Measurements from ENCODE around the gene TMEM132D. TPM values are rescaled to one million over a fixed set of nuclear protein-coding genes. Genes with fewer than 3 reads are reported as not detected.

The TMEM132D gene
- total and polyA plus RNA-seq, 2 of the 4 experiments (the other 2 are of a cell fraction): not detected

DNA sequence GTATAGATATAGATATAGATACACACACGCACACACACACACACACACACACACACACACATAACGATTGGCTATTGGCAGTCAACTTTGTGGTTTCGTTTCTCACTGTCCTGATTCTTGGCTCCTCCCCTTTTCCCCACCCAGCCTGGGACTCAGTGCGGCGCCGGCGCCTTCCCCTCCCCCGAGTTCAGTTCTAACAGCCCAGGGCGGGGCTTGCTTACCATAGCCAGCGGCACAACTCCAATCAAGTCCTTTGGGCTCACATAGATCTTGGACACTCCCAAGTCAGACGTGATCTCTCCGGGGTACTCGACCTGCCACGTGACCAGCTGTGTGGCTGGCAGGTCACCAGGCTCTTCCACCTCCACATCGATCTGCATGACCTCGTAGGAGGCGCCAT, 566.4 kb downstream of the TMEM132D start:
- in situ Hi-C loops (cut with MboI; ENCODE audit: low sequenced_read_pairs) (no loop called here), dilution Hi-C loops (cut with HindIII; ENCODE audit: low sequenced_read_pairs, unreplicated experiment) (no loop called here), intact Hi-C loops (cut with micrococcal nuclease) (no loop called here)
- Histone ChIP-seq H4K5ac (ENCODE audit: low read depth, low read length) (no peak overlapping the region), H3K79me1 (ENCODE audit: low read depth in 1 of 2, low read length in 2 of 2) (no peaks in the 10 kb centered on the region), H2BK15ac (ENCODE audit: low read depth, low read length) (no peak overlapping the region), H4K8ac (ENCODE audit: low read depth in 2 of 2, low read length in 2 of 2) (no peak overlapping the region), H2BK5ac (ENCODE audit: low read depth, low read length, poor library complexity, severe bottlenecking) (no peak overlapping the region), H2AK9ac (replicated peaks; ENCODE audit: low read depth, low read length, poor library complexity) (no peak overlapping the region), H3K27ac (ENCODE audit: insufficient read depth, low read length) (no peak overlapping the region), H3K36me3 (ENCODE audit: control insufficient read depth, insufficient read depth, low read length) (no peaks in the 10 kb centered on the region), H2AK5ac (ENCODE audit: low read depth, low read length) (no peak overlapping the region), H3K4me3 (ENCODE audit: insufficient read depth, low read depth, low read length) (no peak overlapping the region), H3K9ac (ENCODE audit: low read depth, low read length) (no peak overlapping the region), H3K4ac (ENCODE audit: low read depth, low read length) (no peak overlapping the region), H3K18ac (ENCODE audit: low read depth, low read length) (no peak overlapping the region), H2AFZ (replicated peaks; ENCODE audit: low read length, poor library complexity) (no peak overlapping the region), H3K14ac (replicated peaks; ENCODE audit: low read depth, low read length) (no peak overlapping the region), H3K27me3 (ENCODE audit: control insufficient read depth, insufficient read depth, low read length) (no peaks in the 10 kb centered on the region), H4K20me1 (ENCODE audit: insufficient read depth, low read length) (no peaks in the 10 kb centered on the region), H3K4me1 (ENCODE audit: control insufficient read depth, insufficient read depth, low read length) (no peaks in the 10 kb centered on the region), H3K9me3 (ENCODE audit: control insufficient read depth, insufficient read depth, low read length) (peaks cover 21% of the 10 kb centered on the region), H2BK120ac (ENCODE audit: low read depth, low read length) (no peak overlapping the region), H2BK20ac (ENCODE audit: low read depth, low read length) (no peak overlapping the region), H3K4me2 (ENCODE audit: low read depth, low read length) (no peak overlapping the region), H4K91ac (ENCODE audit: insufficient read depth, low read depth, low read length) (no peak overlapping the region), H3K23ac (ENCODE audit: low read depth, low read length) (no peak overlapping the region), H3K9me1 (ENCODE audit: insufficient read depth, low read length) (no peaks in the 10 kb centered on the region), H3K56ac (ENCODE audit: extremely low read depth, insufficient read depth, low read length) (no peak overlapping the region)
- ChIA-PET CTCF (no interaction called here), POLR2A (ENCODE audit: unreplicated experiment) (no interaction called here)
- 67% methylated on average over 6 of the region's 17 CpGs; no CpG with 5 or more reads in 1 of the 2 experiments for WGBS, 2 experiments (ENCODE audit: extremely low coverage in 2 of 2, insufficient read length in 1 of 2)
- no TSS peak for BruUV-seq (replicated peaks)
- TF ChIP-seq RFX5 (IDR thresholded peaks at IDR 0.05; ENCODE audit: low read depth, low read length) (no peak), CEBPB (IDR thresholded peaks at IDR 0.05; ENCODE audit: low read depth, low read length) (no peak), NFE2L2 (IDR thresholded peaks at IDR 0.05; ENCODE audit: low read depth, low read length) (no peak), CHD1 (IDR thresholded peaks at IDR 0.05; ENCODE audit: low read depth, low read length) (no peak), MAFK (IDR thresholded peaks at IDR 0.05; ENCODE audit: low read depth, low read length) (no peak), FOS (IDR thresholded peaks at IDR 0.05; ENCODE audit: low read depth, low read length) (no peak), RCOR1 (IDR thresholded peaks at IDR 0.05; ENCODE audit: insufficient replicate concordance, low read length) (no peak), MAZ (IDR thresholded peaks at IDR 0.05; ENCODE audit: borderline replicate concordance, low read depth, low read length) (no peak), BHLHE40 (IDR thresholded peaks at IDR 0.05; ENCODE audit: low read depth, low read length) (no peak), MXI1 (IDR thresholded peaks at IDR 0.05; ENCODE audit: borderline replicate concordance, low read depth, low read length) (no peak), SMC3 (IDR thresholded peaks at IDR 0.05; ENCODE audit: low read depth, low read length) (no peak), POLR2A (IDR thresholded peaks at IDR 0.05; ENCODE audit: low read depth, low read length) (no peak)
- TF ChIP-seq, protein P1, sequence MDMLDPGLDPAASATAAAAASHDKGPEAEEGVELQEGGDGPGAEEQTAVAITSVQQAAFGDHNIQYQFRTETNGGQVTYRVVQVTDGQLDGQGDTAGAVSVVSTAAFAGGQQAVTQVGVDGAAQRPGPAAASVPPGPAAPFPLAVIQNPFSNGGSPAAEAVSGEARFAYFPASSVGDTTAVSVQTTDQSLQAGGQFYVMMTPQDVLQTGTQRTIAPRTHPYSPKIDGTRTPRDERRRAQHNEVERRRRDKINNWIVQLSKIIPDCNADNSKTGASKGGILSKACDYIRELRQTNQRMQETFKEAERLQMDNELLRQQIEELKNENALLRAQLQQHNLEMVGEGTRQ (IDR thresholded peaks at IDR 0.05; ENCODE audit: low read depth, low read length): no peak
- TF ChIP-seq, protein P2, sequence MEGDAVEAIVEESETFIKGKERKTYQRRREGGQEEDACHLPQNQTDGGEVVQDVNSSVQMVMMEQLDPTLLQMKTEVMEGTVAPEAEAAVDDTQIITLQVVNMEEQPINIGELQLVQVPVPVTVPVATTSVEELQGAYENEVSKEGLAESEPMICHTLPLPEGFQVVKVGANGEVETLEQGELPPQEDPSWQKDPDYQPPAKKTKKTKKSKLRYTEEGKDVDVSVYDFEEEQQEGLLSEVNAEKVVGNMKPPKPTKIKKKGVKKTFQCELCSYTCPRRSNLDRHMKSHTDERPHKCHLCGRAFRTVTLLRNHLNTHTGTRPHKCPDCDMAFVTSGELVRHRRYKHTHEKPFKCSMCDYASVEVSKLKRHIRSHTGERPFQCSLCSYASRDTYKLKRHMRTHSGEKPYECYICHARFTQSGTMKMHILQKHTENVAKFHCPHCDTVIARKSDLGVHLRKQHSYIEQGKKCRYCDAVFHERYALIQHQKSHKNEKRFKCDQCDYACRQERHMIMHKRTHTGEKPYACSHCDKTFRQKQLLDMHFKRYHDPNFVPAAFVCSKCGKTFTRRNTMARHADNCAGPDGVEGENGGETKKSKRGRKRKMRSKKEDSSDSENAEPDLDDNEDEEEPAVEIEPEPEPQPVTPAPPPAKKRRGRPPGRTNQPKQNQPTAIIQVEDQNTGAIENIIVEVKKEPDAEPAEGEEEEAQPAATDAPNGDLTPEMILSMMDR (conservative IDR thresholded peaks at IDR 0.05; ENCODE audit: low read depth, low read length): no peak
- TF ChIP-seq, protein P3, sequence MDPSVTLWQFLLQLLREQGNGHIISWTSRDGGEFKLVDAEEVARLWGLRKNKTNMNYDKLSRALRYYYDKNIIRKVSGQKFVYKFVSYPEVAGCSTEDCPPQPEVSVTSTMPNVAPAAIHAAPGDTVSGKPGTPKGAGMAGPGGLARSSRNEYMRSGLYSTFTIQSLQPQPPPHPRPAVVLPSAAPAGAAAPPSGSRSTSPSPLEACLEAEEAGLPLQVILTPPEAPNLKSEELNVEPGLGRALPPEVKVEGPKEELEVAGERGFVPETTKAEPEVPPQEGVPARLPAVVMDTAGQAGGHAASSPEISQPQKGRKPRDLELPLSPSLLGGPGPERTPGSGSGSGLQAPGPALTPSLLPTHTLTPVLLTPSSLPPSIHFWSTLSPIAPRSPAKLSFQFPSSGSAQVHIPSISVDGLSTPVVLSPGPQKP (IDR thresholded peaks at IDR 0.05; ENCODE audit: borderline replicate concordance, low read depth, low read length): no peak
- DNase-seq (no peak), ATAC-seq (ENCODE audit: low read depth) (no peak)
